GM18870 (cell line): ENCODE measurements around the gene SNTG2.

Source experiments
- ATAC-seq: cut with Tn5 transposase; IDR thresholded peaks from one replicate; pipeline ENCODE4 v1.9.1; 2021; ENCODE audit warnings: moderate library complexity; ENCODE audit not compliant: unreplicated experiment

SNTG2 gene

DNA sequence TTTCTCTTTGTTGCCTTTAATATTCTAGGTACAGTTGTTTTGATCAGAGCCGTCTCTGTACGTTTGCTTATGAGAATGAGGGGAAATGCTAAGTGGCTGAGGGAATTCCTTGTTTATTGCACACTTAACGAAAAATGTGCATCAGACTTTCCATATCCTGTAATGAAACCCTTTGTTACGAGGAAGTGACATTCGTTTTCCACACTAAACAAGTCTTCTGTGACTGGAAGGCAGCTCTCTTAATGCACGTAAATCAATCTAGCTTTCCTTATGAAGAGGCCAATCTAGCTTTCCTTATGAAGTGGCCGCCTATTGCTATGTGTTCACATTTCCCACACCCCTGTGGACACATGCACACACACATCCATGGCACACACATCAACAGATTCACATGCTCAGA is 186.2 kb downstream of the SNTG2 start:
- no peak for ATAC-seq

DNA sequence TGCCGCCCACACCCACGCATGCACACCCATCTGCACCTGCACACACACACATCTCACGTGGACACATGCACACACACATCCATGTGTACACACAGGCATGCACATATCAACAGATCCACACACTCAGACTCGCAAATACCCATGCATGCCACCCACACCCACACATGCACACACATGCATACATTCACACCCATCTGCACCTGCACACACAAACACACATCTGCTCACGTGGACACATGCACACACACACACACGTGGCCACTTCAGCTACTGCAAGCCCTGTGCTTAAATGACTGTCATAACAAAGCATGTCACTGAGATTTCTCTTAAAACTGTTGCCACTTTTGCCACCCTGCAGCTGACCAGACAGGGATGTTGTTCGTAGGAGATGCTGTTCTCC is 186.6 kb downstream of the SNTG2 start:
- no peak for ATAC-seq

DNA sequence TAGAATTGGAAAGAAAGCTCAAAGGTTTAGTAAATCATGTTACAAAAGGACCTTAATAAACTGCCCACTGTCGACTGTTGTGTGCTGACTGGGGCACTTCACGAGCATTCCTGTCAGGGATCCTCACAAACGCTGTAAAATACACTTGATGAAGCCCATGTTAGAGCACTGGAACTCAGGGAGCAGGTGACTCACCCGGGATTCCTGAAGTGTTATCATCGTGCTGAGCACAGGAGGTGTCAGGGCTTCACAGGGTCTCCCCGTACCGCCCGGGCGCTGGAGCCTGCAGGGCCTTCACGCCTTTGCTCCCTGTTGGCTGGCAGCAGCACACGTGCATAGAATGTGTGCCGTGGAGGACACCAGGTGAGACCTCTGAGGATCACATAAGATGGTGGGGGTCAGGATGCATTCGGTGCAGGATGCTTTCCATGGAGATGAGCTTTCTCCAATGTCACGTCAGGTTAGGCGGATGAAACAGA is 187.3 kb downstream of the SNTG2 start:
- ATAC-seq = no peak

DNA sequence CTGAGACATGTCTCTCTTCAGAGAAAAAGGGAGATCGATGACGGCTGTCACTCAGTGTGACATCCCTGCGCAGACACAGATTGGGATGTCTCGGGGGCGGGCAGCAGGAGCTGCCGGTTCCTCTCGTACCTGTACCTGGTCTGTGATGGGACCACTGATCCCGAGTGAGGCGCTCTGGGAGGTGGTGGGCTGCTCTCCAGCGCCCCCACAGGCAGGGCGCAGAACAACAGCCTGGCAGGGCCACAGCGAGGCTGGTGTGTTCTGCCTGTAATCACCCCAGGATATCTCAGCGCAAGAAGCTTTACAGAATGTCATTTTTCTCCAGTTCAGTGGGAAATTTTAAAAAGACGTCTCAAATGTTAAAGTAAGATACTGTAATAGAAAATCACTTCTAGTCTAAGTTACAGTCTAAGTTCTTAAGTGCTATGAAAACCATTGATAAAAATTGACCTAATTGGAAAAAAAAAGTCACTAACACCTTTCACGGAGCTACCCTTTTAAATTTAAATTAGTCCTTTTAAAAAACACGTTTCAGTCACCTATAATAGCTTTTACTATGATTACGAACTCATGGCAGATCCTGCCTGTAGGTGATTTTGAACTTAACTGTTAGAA is 189.8 kb downstream of the SNTG2 start:
- ATAC-seq = no peak

DNA sequence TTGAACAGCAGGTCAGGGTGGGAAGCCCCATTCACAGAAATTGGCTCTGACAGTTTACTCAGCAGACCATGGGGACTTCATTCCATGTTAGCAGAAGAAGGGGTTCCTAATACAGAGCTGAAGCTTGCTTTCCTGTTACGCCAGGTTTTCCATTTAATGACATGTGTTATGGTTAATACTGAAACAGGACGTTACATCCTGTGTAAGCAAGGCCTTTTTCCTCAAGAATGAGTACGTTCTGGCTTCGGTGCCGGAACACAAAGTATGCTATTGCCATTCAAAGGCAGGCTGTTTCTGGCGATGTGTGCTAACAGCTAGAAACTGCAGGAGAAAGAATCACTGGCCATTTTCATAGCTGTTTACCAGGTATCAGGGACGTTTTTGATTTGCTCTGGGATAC is 190.4 kb downstream of the SNTG2 start:
- ATAC-seq = no peak

DNA sequence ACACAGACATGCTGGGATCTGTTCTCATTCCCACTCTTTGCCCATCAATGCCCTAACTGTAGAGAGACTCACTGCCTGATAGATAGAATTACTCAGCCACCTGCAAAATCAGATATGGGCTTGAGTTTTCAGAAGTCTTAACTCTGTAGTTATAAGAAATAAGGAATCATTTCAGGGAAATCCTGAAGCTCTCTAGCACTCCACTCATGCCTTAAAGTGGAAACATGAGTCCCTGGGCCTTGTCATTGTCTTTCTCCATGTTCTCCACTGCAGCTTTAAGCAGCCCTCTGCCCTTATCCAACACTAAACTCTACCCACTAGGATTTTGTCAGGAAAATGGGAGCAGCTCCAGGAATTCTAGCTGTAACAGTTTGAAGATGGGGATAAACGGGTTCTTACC is 192.5 kb downstream of the SNTG2 start:
- no peak for ATAC-seq

GRCh38 chr2:1147873-1148612 is 197.4 kb downstream of the SNTG2 start:
- no peak for ATAC-seq

DNA sequence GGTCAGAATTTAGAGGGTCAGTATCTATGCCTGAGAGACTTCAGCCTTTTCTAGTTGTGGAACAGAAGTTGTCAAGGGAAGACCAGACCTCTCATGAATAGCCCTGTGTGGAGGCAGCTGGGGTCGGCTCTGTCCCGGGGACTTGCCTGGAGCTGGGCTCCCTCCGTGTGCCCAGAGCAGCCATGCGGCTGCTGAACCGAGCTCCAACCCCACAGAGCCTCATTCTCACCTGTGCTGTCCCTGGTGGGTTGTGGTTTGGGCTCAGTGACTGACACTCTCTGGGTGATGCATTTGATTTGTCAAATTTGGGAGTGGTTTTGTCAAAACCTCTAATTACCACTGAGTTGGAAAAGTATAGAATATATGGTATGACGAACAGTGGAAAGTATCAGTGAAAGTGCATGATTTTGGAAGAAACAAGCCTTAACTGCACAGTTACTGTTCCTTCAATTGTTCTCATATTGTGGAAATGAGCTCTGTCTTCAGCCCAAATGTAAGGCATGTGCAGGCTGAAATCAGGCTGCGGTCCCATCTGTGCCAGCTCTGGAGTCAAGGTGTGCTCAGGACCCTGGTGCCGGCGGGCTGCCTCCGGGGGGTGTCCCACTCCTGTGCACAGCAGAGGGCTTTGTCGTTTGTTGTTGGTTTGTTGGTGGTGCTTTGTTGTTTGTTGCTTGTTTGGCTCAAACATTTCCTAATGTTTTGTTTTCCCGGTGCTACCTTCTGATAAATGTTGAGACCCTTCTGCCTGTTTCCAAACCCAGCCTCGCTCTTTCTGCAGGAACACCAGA is 200.3 kb downstream of the SNTG2 start:
- no peak for ATAC-seq

- ATAC-seq = no peak
Measured at GRCh38 chr2:1152375-1152774, 201.7 kb downstream of the SNTG2 start.

DNA sequence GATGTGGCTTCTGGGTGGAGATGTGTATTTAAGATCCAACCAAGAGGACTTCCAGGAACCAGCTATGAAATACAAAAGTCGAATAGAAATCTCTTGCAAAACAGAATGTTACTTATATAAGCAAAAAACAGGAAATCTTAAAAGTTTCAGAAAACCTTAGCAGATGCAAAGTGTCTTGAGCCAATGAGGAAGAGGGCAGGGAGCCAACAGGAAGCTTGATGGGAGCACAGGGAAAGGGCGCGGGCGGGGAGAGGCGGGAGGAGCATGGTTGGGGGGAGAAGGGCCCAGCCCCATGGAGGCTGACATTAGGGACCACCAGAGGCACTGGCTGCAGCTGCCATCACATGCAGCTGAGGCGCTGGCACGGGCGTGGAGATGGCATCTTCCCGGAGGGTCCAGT is 203.3 kb downstream of the SNTG2 start:
- no peak for ATAC-seq

DNA sequence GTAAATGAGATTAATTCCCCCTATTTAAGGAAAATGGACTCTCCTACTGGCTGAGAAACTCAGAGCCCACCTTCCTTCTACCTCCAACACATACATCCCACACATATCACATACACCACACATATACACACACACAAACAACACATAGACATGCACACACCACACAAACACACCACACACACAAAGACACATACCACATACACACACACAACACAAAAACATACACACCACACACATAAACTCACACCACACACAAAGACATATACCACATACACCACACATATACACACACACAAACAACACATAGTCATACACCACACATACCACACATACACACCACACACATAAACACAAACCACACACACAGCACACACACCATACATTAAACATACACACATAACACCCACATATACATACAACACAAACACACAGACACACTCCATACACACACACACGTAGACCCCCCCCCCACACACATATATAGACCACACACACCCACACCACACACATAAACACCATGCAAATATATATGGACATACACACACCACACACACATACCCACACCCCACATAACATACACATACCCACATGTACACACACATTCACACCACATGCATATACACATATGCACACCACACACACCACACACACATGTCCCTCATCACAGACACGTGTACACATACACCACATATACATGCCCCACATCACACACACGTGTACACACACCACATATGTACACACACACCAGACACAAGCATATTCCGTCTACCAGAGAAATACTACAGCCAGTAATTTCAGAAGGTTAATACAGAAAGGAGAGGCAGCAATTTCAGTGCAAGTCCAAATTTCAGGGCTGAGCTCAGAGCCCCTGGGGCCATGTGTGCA is 204.3 kb downstream of the SNTG2 start:
- ATAC-seq = no peak

DNA sequence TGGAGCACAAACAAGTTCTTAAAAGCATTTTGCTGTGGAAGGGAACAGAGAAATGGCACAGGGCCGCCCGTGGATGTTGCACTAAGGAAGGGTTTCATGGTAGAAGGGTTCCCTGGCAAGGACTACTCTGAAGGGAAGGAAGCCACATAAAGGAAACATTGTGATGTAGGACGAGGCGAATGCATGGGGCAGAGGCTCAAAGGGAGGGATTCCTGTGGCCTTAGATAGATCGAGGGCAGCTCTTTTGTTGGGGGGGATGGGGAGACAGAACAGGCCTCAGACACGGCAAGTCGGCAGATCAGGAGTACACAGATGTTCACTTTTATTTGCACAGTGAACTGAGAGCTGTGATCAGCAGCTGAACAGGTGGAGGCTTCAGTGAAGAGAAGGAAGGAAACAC is 205.4 kb downstream of the SNTG2 start:
- ATAC-seq = no peak

DNA sequence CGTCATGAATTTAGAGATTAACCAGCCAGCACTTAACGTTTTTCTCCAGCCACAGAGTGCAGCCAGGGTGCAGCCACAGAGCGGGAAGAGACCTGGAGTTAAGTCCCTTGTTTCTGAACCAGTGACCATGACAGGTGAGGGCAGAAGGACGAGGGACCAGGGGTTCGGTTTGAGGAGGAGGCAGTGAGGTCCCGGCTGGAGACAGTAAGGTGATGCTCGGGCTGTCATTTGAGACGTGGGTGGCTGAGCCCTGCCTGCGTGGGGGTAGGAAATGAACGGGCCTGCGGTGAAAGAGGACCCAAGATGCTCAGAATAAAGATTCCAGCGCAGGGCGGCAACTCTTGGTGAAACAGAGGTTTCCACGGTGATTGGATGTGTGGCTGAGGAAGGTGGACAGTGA is 205.9 kb downstream of the SNTG2 start:
- ATAC-seq = no peak

DNA sequence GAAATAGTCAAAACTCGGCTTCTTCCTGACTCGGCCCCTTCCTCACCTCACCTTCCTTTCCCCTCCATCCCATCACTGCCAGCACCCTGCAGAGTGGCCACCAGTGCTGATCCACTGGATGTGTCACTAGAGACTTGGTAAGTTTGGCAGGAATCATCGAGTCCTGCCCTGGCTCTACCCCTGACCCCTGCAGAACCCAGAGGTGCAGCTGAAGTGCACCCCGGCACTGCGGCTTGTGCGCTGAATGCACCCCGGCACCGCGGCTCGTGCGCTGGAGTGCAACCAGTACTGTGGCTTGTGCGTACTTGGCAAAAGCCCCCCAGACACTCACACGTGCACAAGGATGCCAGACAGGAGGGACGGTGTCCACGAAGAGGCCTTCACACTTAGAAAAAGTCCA is 206.5 kb downstream of the SNTG2 start:
- no peak for ATAC-seq

DNA sequence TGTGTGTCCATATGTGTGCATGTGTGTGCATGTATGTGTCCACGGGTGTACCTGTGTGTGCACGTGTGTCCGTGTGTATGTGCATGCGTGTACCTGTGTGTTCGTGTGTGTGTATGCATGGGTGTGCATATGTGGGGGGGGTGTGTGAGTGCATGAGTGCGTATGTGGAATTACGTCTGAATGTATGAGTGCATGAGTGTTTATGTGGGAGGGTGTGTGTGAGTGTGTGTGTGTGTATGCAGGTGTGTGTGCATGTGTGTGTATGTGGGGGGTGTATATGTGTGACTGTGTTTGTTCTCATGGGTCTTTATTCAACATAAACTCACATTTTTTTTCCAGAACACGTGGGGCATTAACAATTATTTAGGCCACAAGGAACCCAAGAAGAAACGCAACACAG is 208.4 kb downstream of the SNTG2 start:
- no peak for ATAC-seq

GRCh38 chr2:1162246-1162645 is 211.6 kb downstream of the SNTG2 start:
- no peak for ATAC-seq

DNA sequence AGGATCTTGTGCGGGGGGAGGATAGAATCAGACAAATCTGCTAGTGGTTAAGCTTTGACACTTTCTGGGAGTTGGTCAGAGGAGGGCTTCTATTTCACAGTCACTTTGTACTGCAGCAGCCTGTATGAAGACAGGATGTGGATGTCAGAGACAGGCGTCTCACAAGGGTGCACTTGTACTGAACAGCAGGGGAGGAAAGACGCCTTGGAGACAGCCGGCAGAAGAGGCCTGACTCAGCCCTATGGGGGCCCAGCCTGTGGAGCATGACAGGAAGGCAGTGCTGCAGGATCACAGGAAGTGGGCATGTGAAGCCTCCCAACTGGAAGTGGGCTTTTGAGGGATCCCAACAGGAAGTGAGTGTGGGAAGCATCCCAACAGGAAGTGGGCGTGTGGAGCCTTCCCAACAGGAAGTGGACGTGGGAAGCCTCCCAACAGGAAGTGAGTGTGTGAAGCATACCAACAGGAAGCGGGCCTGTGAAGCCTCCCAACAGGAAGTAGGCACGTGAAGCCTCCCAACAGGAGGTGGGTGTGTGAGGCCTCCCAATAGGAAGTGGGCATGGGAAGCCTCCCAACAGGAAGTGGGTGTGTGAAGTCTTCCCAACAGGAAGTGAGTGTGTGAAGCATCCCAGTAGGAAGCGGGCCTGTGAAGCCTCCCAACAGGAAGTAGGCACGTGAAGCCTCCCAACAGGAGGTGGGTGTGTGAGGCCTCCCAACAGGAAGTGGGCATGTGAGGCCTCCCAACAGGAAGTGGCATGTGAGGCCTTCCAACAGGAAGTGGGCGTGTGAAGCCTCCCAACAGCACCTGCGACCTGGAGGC is 212.3 kb downstream of the SNTG2 start:
- ATAC-seq = no peak

GRCh38 chr2:1166976-1167375 is 216.3 kb downstream of the SNTG2 start:
- no peak for ATAC-seq

GRCh38 chr2:1168846-1169245 is 218.2 kb downstream of the SNTG2 start:
- no peak for ATAC-seq

DNA sequence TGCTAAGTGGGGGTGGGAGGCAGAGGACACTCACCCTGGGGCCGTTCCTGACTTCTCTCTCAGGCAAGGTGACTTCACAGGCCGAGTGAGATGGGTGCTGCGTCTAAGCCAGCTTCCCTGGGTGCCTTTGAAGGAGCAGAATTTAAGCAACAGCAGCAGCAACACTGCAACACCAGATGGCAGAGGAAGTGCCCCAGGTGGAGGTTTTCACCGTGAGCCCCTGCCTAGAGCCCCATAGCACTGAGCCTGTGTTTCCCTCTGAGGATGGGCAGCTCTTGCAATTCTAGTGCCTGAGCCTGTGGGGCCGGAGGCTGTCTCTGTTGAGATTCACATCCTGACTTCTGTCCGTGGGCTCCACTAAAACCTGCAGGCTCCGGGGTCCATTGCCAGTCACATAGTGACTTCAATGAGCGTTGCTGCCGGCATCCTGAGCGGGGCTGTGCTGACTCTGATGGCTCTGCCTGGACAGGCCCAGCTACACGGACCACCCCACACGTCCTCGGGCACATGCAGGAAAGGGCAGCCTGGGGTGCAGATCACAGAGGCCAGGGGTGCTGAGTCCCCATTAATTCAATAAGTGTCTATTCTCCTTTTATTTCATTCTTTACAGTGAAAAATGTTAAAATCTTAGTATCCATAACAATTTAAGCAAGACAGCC is 218.8 kb downstream of the SNTG2 start:
- no peak for ATAC-seq
